ENCODE measurements around the gene NCKIPSD. TPM values are rescaled to one million over a fixed set of nuclear protein-coding genes. Genes with fewer than 3 reads are reported as not detected.

Gene NCKIPSD
- total RNA-seq, 6 experiments from 2014 or later, result 20.5 to 27.3 (median 23.0) TPM

DNA sequence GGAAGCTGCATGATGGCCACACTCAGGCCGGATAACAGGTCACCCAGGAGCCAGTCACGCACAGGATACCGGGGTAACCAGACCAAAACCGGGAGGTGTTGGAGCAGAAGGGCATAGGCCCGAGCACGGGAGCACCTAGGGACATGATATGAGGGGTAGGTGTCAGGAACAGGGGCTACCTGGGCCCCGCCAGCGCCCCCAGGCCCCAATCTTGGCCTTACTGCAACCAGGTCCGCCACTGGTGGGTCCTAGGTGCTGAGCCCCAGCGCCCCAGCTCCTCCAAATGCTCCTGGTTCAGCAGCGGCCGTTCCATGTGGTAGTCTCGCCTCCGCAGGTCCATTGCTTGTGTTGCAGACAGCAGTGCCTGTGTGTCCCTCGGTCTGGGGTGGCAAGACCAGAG is 52.5 kb downstream of the NCKIPSD start:
- Mint-ChIP-seq H3K27ac (no peak overlapping the region), H3K27me3 (ENCODE audit: insufficient read depth) (no peaks in the 10 kb centered on the region; the same call in 1 of the 2 replicates), H3K36me3 (ENCODE audit: low read depth) (peaks cover 5% of the 10 kb centered on the region), H3K9me3 (no peaks in the 10 kb centered on the region), H3K4me3 (no peak overlapping the region), H3K4me1 (ENCODE audit: low read depth) (peaks cover 27% of the 10 kb centered on the region)
- TF ChIP-seq, protein P1, sequence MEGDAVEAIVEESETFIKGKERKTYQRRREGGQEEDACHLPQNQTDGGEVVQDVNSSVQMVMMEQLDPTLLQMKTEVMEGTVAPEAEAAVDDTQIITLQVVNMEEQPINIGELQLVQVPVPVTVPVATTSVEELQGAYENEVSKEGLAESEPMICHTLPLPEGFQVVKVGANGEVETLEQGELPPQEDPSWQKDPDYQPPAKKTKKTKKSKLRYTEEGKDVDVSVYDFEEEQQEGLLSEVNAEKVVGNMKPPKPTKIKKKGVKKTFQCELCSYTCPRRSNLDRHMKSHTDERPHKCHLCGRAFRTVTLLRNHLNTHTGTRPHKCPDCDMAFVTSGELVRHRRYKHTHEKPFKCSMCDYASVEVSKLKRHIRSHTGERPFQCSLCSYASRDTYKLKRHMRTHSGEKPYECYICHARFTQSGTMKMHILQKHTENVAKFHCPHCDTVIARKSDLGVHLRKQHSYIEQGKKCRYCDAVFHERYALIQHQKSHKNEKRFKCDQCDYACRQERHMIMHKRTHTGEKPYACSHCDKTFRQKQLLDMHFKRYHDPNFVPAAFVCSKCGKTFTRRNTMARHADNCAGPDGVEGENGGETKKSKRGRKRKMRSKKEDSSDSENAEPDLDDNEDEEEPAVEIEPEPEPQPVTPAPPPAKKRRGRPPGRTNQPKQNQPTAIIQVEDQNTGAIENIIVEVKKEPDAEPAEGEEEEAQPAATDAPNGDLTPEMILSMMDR (IDR thresholded peaks at IDR 0.05), result 0 out of 2 replicates have a peak, but pooled peaks have one; percentile 8
- DNase-seq, result no peak

DNA sequence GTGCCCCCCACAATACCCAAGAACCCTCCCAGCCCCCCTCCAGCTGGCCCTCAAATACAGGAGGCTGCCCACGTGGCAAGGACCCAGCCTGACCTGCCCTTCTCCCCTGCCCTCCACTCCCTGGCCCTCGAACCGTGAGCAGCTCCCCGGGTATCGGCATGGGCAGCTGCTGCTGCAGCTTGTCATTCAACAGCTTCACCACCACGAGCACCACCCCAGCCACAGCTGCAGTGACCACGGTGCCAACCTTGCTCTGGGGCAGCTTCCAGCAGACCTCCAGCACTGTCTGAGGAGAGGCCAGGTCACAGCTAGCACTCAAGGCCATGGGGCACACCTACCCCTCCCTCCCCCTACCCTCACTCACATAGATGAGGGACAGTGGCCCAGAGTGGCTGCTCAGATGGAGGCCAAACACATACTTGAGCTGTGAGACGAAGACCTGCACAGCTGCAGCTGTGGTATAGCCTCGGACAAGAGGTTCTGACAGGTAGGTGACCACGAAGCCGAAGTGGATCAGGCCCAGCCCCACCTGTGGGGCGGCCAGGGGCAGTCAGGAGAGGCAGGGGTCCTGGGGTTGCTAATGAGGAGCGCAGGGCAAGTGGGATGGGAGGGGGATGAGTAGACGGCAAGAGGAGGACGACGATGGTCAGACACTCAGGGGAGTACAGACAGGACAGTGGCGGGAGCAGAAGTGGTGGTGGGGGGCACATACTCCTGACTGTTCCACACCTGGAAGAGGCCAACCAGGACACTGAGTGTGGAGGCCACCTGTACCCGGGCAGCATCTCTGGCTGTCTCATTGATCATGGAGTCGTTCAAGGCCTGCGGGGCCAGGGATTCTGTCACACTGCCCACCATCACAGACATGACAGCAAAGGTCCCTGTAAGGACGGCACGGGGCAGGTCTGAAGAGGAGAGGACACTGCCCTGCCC is 53.9 kb downstream of the NCKIPSD start:
- TF ChIP-seq, protein P1 (IDR thresholded peaks at IDR 0.05), result no peak
- no peak for DNase-seq
- Mint-ChIP-seq H3K27ac (no peak overlapping the region), H3K36me3 (ENCODE audit: low read depth) (peaks cover 14% of the 10 kb centered on the region), H3K9me3 (no peaks in the 10 kb centered on the region), H3K4me3 (no peak overlapping the region), H3K4me1 (ENCODE audit: low read depth) (peaks cover 20% of the 10 kb centered on the region), H3K27me3 (ENCODE audit: insufficient read depth) (no peaks in the 10 kb centered on the region; the same call in 1 of the 2 replicates)

DNA sequence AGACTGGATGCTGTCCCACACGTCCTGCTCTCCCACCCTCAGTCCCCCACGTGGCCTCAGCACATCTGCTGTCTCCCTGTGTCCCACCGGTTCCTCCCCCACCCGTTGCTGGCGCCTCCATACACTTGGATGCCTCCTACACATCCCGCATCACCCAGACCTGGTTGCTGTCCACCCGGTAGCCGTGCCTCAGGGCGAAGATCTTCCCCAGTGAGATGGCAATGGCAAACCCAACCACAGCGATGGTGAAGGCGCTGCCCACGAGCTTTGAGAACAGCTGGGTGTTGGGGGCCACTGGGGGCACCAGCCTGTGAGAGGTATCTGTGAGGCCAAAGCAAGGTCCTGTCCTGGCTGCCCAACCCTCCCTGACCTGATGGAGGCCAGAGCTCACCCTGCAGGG is 54.9 kb downstream of the NCKIPSD start:
- Mint-ChIP-seq H3K4me3 (no peak overlapping the region), H3K36me3 (ENCODE audit: low read depth) (peaks cover 21% of the 10 kb centered on the region), H3K9me3 (no peaks in the 10 kb centered on the region), H3K4me1 (ENCODE audit: low read depth) (peaks cover 10% of the 10 kb centered on the region; the same call in 1 of the 2 replicates), H3K27ac (no peak overlapping the region), H3K27me3 (ENCODE audit: insufficient read depth) (no peaks in the 10 kb centered on the region; the same call in 1 of the 2 replicates)
- TF ChIP-seq, protein P1 (IDR thresholded peaks at IDR 0.05), result no peak
- no peak for DNase-seq

DNA sequence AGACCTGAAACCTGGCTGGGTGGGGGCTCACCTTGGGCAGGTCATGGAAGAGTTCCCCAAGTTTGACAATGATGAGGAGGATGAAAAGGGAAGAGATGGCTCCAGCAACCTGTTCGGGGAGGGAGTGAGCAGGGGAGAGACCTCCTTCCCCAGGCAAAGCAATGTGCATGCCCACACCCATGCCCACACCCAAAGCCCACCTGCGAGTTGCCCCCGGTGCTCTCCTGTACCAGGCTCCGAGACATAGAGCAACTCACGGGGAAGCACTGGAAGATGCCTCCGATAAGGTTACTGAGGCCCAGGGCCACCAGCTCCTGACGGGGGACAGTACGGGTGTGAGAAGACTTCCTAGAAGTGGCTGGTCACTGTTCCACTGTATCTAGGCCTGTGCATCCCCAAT is 55.3 kb downstream of the NCKIPSD start:
- H3K4me3 Mint-ChIP-seq, result no peak overlapping the region
- no peaks in the 10 kb centered on the region; the same call in 1 of the 2 replicates for H3K27me3 Mint-ChIP-seq (ENCODE audit: insufficient read depth)
- DNase-seq, result no peak
- peaks cover 21% of the 10 kb centered on the region for H3K36me3 Mint-ChIP-seq (ENCODE audit: low read depth)
- H3K4me1 Mint-ChIP-seq (ENCODE audit: low read depth), result peaks cover 10% of the 10 kb centered on the region; the same call in 1 of the 2 replicates
- TF ChIP-seq, protein P1 (IDR thresholded peaks at IDR 0.05), result no peak
- H3K27ac Mint-ChIP-seq, result no peak overlapping the region
- no peaks in the 10 kb centered on the region for H3K9me3 Mint-ChIP-seq

DNA sequence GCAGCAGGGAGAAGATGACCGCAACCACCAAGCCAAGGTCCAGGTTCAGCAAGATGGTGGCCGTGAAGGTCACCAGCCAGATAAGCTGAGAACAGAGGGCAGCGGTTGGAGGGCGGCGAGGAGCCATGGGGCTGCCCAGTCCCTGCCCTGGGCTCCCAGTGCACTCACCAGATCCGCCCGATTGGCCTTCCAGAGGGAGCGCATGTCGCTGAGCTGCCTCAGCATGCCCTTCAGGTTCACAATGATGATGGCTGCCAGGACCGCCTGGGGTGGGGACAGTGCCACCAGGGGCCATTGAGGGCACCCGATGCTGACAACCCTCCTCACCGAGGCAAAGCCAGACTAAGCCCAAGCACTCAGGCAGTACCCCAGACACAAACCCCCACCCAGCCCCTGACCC is 55.8 kb downstream of the NCKIPSD start:
- no peak for DNase-seq
- Mint-ChIP-seq H3K36me3 (ENCODE audit: low read depth) (peaks cover 22% of the 10 kb centered on the region), H3K4me3 (no peak overlapping the region), H3K4me1 (ENCODE audit: low read depth) (peaks cover 10% of the 10 kb centered on the region; the same call in 1 of the 2 replicates), H3K27ac (no peak overlapping the region), H3K27me3 (ENCODE audit: insufficient read depth) (no peaks in the 10 kb centered on the region; the same call in 1 of the 2 replicates), H3K9me3 (no peaks in the 10 kb centered on the region)
- TF ChIP-seq, protein P1 (IDR thresholded peaks at IDR 0.05), result no peak

All from HFFc6 (cell line).